ENCODE results near the gene MYO16.

Gene MYO16

DNA sequence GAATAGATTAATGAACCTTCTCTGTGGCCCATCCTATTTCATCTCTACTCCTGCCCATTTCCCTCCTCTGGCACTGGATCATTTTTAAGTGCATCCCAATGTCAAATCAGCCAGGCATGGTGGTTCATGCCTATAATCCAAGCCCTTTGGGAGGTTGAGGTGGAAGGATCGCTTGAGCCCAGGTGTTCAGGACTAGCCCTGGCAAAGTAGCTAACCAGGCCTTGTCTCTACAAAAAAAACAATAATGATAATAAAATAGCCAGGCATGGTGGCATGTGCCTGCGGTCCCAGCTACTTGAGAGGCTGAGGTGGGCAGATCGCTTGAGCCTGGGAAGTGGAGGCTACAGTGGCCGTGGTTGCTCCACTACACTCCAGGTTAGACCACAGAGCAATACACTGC lies 517.0 kb downstream of the MYO16 start:
- peak overlapping the region; percentile 70 to 74 for H3K18ac ChIP-seq (ENCODE audit: low read depth in 1 of 2, low read length in 2 of 2)
- no peak overlapping the region for H3K9ac ChIP-seq (ENCODE audit: low read length)
- WGBS = 100% methylated on average over 2 of the region's 4 CpGs
- no peak overlapping the region for H3K27ac ChIP-seq (ENCODE audit: low read length, poor library complexity, severe bottlenecking)
- no peak overlapping the region for H2BK120ac ChIP-seq (ENCODE audit: low read depth, low read length)
- H2BK15ac ChIP-seq (ENCODE audit: low read depth, poor library complexity, severe bottlenecking) = no peak overlapping the region
- H3K4ac ChIP-seq (ENCODE audit: low read depth in 1 of 2, low read length in 2 of 2) = peak overlapping the region in 1 of 2 experiments; percentile 1
- H3K36me3 ChIP-seq (ENCODE audit: control insufficient read depth in 1 of 2, insufficient read depth in 2 of 2, low read depth in 1 of 2, low read length in 2 of 2) = no peaks in the 10 kb centered on the region
- DNase-seq = no peak
- H3K23ac ChIP-seq (ENCODE audit: low read length in 2 of 2) = no peak overlapping the region
- H2AFZ ChIP-seq (ENCODE audit: low read depth, low read length) = no peak overlapping the region
- no peaks in the 10 kb centered on the region for H3K4me1 ChIP-seq (ENCODE audit: control insufficient read depth, insufficient read depth, low read depth, low read length)
- H2BK5ac ChIP-seq (ENCODE audit: low read depth, low read length, poor library complexity, severe bottlenecking) = no peak overlapping the region
- H3K14ac ChIP-seq (ENCODE audit: low read length in 2 of 2) = no peak overlapping the region
- no peak overlapping the region for H4K91ac ChIP-seq (ENCODE audit: low read length)
- H3K4me2 ChIP-seq (ENCODE audit: low read length, poor library complexity, severe bottlenecking) = no peak overlapping the region
- H4K8ac ChIP-seq (ENCODE audit: low read length) = peak overlapping the region; percentile 61
- H3K79me1 ChIP-seq (replicated peaks; ENCODE audit: low read length, poor library complexity, severe bottlenecking) = no peaks in the 10 kb centered on the region
- H2BK12ac ChIP-seq (ENCODE audit: low read length in 2 of 2) = peak overlapping the region; percentile 3 to 57
- H3K27me3 ChIP-seq (ENCODE audit: control insufficient read depth in 1 of 2, insufficient read depth in 1 of 2, low read length in 2 of 2) = peaks cover 0 to 14% of the 10 kb centered on the region in 2 experiments
- no peaks in the 10 kb centered on the region for H3K9me3 ChIP-seq (ENCODE audit: control insufficient read depth, low read length)
- H2AK5ac ChIP-seq (ENCODE audit: low read length, severe bottlenecking) = peak overlapping the region; percentile 12
- H3K4me3 ChIP-seq (ENCODE audit: insufficient read depth in 1 of 2, low read depth in 1 of 2, low read length in 2 of 2) = no peak overlapping the region

DNA sequence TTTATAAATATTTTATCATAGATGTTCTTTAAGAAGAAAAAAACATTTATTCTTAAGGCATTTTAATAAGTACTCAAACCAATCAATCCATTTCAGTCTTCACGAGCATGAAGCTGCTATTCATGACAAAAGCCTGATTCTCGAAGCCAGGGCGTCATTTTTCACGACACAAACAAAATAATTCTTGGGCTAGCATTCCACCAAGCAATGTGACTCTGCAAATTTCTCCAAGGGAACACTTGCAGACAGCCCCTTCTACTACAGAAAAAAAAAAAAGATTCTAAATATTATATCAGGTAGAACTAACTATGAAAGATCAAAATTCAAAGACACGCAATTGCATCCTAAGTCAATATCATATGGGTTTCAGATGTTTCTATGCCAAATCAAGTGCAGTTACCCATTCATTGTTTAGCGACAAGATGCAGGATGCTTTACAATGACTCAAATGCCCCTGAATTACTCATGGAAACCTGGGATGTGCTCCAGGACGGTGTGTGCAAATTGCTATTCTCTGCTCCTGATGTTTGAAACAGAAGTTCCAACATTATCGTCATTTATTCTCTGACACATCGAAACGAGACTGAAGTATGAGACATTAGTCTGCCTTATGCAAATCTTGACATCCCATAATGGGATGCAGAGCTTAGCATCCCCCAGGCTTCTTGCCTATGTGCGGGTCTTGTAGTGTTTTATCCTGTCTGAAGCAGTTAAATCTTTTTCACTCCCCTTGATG lies 517.7 kb downstream of the MYO16 start:
- H3K36me3 ChIP-seq (ENCODE audit: control insufficient read depth in 1 of 2, insufficient read depth in 2 of 2, low read depth in 1 of 2, low read length in 2 of 2) = no peaks in the 10 kb centered on the region
- H3K27ac ChIP-seq (ENCODE audit: low read length, poor library complexity, severe bottlenecking) = no peak overlapping the region
- H3K4me1 ChIP-seq (ENCODE audit: control insufficient read depth, insufficient read depth, low read depth, low read length) = peaks cover 2% of the 10 kb centered on the region
- DNase-seq = peak; percentile 84
- no peak overlapping the region for H4K91ac ChIP-seq (ENCODE audit: low read length)
- no peak overlapping the region for H2AFZ ChIP-seq (ENCODE audit: low read depth, low read length)
- H3K9ac ChIP-seq (ENCODE audit: low read length) = no peak overlapping the region
- no peak overlapping the region for H3K23ac ChIP-seq (ENCODE audit: low read length in 2 of 2)
- H2BK5ac ChIP-seq (ENCODE audit: low read depth, low read length, poor library complexity, severe bottlenecking) = no peak overlapping the region
- H2BK12ac ChIP-seq (ENCODE audit: low read length in 2 of 2) = no peak overlapping the region
- H2AK5ac ChIP-seq (ENCODE audit: low read length, severe bottlenecking) = no peak overlapping the region
- no peaks in the 10 kb centered on the region for H3K79me1 ChIP-seq (replicated peaks; ENCODE audit: low read length, poor library complexity, severe bottlenecking)
- H3K9me3 ChIP-seq (ENCODE audit: control insufficient read depth, low read length) = no peaks in the 10 kb centered on the region
- no peak overlapping the region for H4K8ac ChIP-seq (ENCODE audit: low read length)
- no peak overlapping the region for H3K4me2 ChIP-seq (ENCODE audit: low read length, poor library complexity, severe bottlenecking)
- peaks cover 0 to 7% of the 10 kb centered on the region in 2 experiments for H3K27me3 ChIP-seq (ENCODE audit: control insufficient read depth in 1 of 2, insufficient read depth in 1 of 2, low read length in 2 of 2)
- H2BK120ac ChIP-seq (ENCODE audit: low read depth, low read length) = peak overlapping the region; percentile 85
- H3K18ac ChIP-seq (ENCODE audit: low read depth in 1 of 2, low read length in 2 of 2) = peak overlapping the region in 1 of 2 experiments; percentile 37
- no peak overlapping the region for H3K4me3 ChIP-seq (ENCODE audit: insufficient read depth in 1 of 2, low read depth in 1 of 2, low read length in 2 of 2)
- 45% methylated on average over 11 of the region's 11 CpGs for WGBS
- H2BK15ac ChIP-seq (ENCODE audit: low read depth, poor library complexity, severe bottlenecking) = no peak overlapping the region
- H3K14ac ChIP-seq (ENCODE audit: low read length in 2 of 2) = no peak overlapping the region
- H3K4ac ChIP-seq (ENCODE audit: low read depth in 1 of 2, low read length in 2 of 2) = peak overlapping the region in 1 of 2 experiments; percentile 45

DNA sequence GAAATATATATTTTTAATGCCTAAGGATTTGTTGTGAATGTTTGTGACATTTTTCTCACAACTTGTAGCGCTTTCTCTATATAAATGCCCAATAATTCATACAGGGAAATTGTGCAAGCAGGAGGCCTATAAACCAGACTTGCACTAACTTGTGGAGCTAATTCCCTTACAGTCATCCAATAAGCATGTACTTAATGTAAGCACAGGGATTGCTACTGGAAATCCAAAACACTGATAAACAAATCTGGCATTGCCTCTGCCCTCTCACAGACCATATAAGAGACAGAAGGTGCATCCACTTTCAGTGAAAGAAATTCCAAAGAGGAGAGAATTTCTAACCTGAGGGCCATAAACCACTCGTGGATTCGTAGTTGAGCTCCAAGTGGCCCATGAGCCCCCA lies 518.8 kb downstream of the MYO16 start:
- no peak overlapping the region for H3K9ac ChIP-seq (ENCODE audit: low read length)
- no peak overlapping the region for H2BK15ac ChIP-seq (ENCODE audit: low read depth, poor library complexity, severe bottlenecking)
- H4K91ac ChIP-seq (ENCODE audit: low read length) = no peak overlapping the region
- peak overlapping the region; percentile 50 for H2BK120ac ChIP-seq (ENCODE audit: low read depth, low read length)
- H3K14ac ChIP-seq (ENCODE audit: low read length in 2 of 2) = no peak overlapping the region
- no peak overlapping the region for H2BK12ac ChIP-seq (ENCODE audit: low read length in 2 of 2)
- no peak overlapping the region for H2AFZ ChIP-seq (ENCODE audit: low read depth, low read length)
- no peak overlapping the region for H3K23ac ChIP-seq (ENCODE audit: low read length in 2 of 2)
- H3K36me3 ChIP-seq (ENCODE audit: control insufficient read depth in 1 of 2, insufficient read depth in 2 of 2, low read depth in 1 of 2, low read length in 2 of 2) = no peaks in the 10 kb centered on the region
- H3K18ac ChIP-seq (ENCODE audit: low read depth in 1 of 2, low read length in 2 of 2) = no peak overlapping the region
- H3K4me2 ChIP-seq (ENCODE audit: low read length, poor library complexity, severe bottlenecking) = no peak overlapping the region
- H3K27ac ChIP-seq (ENCODE audit: low read length, poor library complexity, severe bottlenecking) = no peak overlapping the region
- peaks cover 2% of the 10 kb centered on the region for H3K4me1 ChIP-seq (ENCODE audit: control insufficient read depth, insufficient read depth, low read depth, low read length)
- no peaks in the 10 kb centered on the region for H3K9me3 ChIP-seq (ENCODE audit: control insufficient read depth, low read length)
- H3K4me3 ChIP-seq (ENCODE audit: insufficient read depth in 1 of 2, low read depth in 1 of 2, low read length in 2 of 2) = no peak overlapping the region
- DNase-seq = peak; percentile 87
- H2BK5ac ChIP-seq (ENCODE audit: low read depth, low read length, poor library complexity, severe bottlenecking) = no peak overlapping the region
- no peaks in the 10 kb centered on the region for H3K79me1 ChIP-seq (replicated peaks; ENCODE audit: low read length, poor library complexity, severe bottlenecking)
- no peaks in the 10 kb centered on the region for H3K27me3 ChIP-seq (ENCODE audit: control insufficient read depth in 1 of 2, insufficient read depth in 1 of 2, low read length in 2 of 2)
- H2AK5ac ChIP-seq (ENCODE audit: low read length, severe bottlenecking) = no peak overlapping the region
- H3K4ac ChIP-seq (ENCODE audit: low read depth in 1 of 2, low read length in 2 of 2) = peak overlapping the region in 1 of 2 experiments; percentile 2
- WGBS = 23% methylated on average over 3 of the region's 3 CpGs
- no peak overlapping the region for H4K8ac ChIP-seq (ENCODE audit: low read length)

DNA sequence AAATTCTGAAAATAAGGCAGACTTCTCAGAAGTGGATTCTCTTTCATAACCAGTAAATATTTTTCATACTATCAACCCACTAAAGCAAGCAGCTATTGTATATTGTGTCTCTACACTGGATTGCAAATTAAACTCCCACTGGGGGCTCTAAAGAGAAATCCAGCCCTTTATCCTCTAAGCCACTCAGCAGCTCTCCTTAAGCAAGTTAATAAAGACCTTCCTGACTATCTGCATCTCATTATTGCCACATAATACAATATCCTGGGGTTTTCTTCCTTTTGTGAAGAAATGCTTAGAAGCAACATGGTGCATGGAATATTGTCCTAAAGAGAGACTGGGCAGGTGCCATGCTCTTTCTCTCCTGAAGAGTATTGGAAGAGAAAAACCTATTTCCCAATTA lies 521.3 kb downstream of the MYO16 start:
- no peaks in the 10 kb centered on the region for H3K36me3 ChIP-seq (ENCODE audit: control insufficient read depth in 1 of 2, insufficient read depth in 2 of 2, low read depth in 1 of 2, low read length in 2 of 2)
- no peaks in the 10 kb centered on the region for H3K9me3 ChIP-seq (ENCODE audit: control insufficient read depth, low read length)
- H3K18ac ChIP-seq (ENCODE audit: low read depth in 1 of 2, low read length in 2 of 2) = no peak overlapping the region
- H2BK15ac ChIP-seq (ENCODE audit: low read depth, poor library complexity, severe bottlenecking) = no peak overlapping the region
- H4K91ac ChIP-seq (ENCODE audit: low read length) = no peak overlapping the region
- DNase-seq = no peak
- H2AFZ ChIP-seq (ENCODE audit: low read depth, low read length) = no peak overlapping the region
- H3K27ac ChIP-seq (ENCODE audit: low read length, poor library complexity, severe bottlenecking) = no peak overlapping the region
- H2BK5ac ChIP-seq (ENCODE audit: low read depth, low read length, poor library complexity, severe bottlenecking) = no peak overlapping the region
- H3K4me3 ChIP-seq (ENCODE audit: insufficient read depth in 1 of 2, low read depth in 1 of 2, low read length in 2 of 2) = no peak overlapping the region
- no peak overlapping the region for H2BK120ac ChIP-seq (ENCODE audit: low read depth, low read length)
- no peak overlapping the region for H3K23ac ChIP-seq (ENCODE audit: low read length in 2 of 2)
- no peak overlapping the region for H2AK5ac ChIP-seq (ENCODE audit: low read length, severe bottlenecking)
- H3K4ac ChIP-seq (ENCODE audit: low read depth in 1 of 2, low read length in 2 of 2) = no peak overlapping the region
- H3K4me2 ChIP-seq (ENCODE audit: low read length, poor library complexity, severe bottlenecking) = no peak overlapping the region
- H3K14ac ChIP-seq (ENCODE audit: low read length in 2 of 2) = no peak overlapping the region
- no peak overlapping the region for H4K8ac ChIP-seq (ENCODE audit: low read length)
- no peak overlapping the region for H3K9ac ChIP-seq (ENCODE audit: low read length)
- no peaks in the 10 kb centered on the region for H3K27me3 ChIP-seq (ENCODE audit: control insufficient read depth in 1 of 2, insufficient read depth in 1 of 2, low read length in 2 of 2)
- H3K79me1 ChIP-seq (replicated peaks; ENCODE audit: low read length, poor library complexity, severe bottlenecking) = no peaks in the 10 kb centered on the region
- peaks cover 8% of the 10 kb centered on the region for H3K4me1 ChIP-seq (ENCODE audit: control insufficient read depth, insufficient read depth, low read depth, low read length)
- H2BK12ac ChIP-seq (ENCODE audit: low read length in 2 of 2) = no peak overlapping the region
